Hepatocyte (in vitro differentiated cells): ENCODE data around the gene E2F8.

ENCODE experiments used
- CTCF ChIP-seq: fragments of 200-600 bp; sonication (generic); IDR thresholded peaks from 2 replicates; pipeline ENCODE4 v1.5.1; 2016; ENCODE audit warnings: antibody characterized with exemption, mild to moderate bottlenecking; ENCODE audit not compliant: poor library complexity
- EZH2phosphoT487 ChIP-seq: fragments of 200-600 bp; sonication (generic); IDR thresholded peaks from one replicate; pipeline ENCODE4 v1.6.1; 2018; ENCODE audit warnings: antibody characterized with exemption, mild to moderate bottlenecking, low read depth, moderate library complexity; ENCODE audit not compliant: unreplicated experiment, severe bottlenecking

GRCh38 chr11:19259487-19260345, 19.0 kb upstream of the E2F8 start:
- no peak for TF ChIP-seq EZH2phosphoT487
- peak; percentile 88 for TF ChIP-seq CTCF
